HG02943 (cell line): ENCODE data around the gene SAMD9L.

Experiments
- ATAC-seq: cut with Tn5 transposase; IDR thresholded peaks from one replicate; pipeline ENCODE4 v1.9.1; 2021; ENCODE audit warnings: mild to moderate bottlenecking, low read depth, moderate library complexity; ENCODE audit not compliant: unreplicated experiment

The SAMD9L gene

DNA sequence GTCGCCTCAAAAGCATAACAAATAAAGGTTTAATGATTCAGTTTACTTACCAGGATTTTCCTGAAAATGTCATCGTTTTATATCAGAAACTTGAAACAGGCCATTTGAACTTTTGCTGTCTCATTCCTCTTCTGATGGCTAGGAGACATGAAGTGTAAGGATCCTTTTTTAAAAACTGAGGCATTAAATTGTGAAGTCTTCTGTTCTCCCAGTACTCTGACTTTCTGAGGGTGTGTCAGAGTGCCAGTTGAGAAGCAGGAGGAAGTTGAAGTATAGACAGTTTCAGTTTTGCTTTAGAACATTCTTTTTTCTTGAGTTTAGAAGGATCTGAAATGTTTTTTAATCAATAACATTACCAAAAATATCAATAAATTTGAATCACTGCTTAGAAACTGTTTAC is at the start of gene SAMD9L:
TSS of gene SAMD9L (minus strand) at position 242 of the 400 bp plus-strand sequence. CDS start 12,414 bp downstream, outside the sequence.
- ATAC-seq = peak; percentile 62

- ATAC-seq = no peak
Measured at GRCh38 chr7:93196336-93196735, 48.2 kb upstream of the SAMD9L start.

DNA sequence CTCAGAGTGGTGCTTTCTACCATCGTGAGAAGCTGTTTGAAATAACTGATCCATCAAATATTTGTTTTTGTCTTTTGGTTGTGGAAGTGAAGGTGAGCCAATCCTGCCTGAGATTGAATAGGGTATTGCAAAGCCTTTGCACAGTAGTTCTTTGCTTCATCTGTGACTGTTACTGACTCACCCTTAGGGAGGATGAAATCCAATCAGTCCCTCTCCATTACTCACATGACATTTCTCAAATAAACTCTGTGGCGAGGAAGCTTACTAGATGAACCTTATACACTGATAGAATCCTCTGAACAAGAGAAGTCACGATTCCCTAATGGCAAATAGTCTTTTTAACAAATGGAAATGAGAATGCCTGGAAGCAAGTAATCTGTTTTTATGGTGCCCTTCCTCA is 46.2 kb upstream of the SAMD9L start:
- ATAC-seq = no peak

DNA sequence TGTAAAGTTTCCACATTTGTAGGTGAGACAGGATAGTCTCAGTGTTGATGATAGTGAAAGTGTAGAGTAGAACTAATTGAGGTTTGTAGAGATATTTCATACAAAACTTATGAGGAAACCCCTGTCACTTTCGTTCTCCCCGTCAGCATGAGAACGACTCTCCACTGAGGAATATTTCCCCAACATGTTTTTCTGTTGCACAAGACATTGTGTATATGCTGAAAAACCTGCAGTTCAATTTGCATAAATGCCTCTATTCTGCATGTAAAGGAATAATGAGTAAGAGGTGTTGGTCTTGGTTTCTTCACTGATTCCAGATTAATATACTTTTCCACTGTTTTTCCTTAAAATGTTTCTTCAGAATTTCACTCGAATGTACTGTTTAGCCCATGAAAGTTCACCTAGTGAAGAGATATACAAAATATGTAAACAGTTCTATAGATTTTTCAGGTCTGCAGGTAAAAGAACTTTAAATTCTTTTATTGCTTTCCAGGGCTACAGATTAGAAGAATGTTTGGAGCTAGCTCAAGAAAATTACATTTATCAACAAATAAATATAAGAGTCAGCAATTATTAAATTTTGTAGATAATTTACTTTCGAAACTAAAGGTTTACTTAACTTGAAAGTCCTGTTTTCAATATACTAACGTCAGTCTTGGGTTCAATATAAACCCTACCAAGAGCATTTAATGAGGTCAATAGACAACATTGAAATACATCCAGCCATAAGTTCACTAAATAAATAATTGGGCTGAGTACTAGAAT is 40.9 kb upstream of the SAMD9L start:
- ATAC-seq = no peak

DNA sequence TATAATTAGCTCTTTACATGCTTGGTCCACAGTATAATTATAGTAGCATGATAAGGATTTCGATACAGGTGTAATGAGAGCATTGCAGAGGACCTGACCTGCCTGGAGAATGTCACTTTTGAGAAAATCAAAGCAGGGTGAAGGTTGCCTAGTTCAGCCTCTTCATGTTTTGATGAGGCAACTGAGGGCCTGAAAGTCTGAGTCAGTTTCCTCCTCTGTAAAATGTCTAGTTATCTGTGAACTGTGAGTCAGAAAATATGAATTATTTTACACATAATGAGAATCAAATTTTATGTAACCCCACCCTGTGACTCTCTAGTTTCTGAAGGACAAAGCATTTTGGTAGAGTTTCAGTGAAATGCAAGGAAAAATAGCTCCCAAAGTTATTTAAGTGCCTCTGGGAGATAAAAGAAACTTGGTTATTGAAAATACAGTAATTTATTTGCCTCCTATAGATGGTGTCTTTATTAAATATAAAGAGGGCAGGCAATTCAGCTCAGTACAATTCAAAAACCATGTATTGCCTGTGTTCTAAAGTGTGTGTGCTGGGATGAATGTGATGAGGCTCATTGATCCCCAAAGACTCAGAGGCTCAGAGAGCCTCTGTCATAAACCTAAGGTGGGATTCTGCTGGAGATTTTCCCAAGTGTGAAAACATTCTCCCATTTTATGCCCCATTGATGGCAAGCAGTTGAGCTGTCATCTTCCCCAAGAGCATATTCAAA is 37.3 kb upstream of the SAMD9L start:
- ATAC-seq = no peak

DNA sequence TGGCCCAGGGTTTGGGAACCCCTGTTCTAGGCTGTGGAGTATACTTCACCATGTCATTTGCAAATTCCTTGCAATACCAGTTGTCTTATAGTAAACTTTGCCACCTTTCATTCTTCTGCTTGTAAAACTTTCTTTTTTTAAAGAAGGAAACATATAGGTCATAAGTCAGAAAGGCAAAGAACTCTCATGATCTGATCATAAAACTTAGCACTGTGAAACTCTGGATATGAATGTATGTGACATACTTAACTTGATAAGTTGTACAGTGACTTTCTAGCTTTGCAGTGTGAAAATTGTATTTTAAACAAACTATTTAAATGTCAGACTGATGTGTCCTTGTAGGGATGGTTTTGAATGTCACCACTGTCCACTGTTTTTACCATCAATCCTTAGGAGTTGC is 31.0 kb upstream of the SAMD9L start:
- ATAC-seq = no peak

DNA sequence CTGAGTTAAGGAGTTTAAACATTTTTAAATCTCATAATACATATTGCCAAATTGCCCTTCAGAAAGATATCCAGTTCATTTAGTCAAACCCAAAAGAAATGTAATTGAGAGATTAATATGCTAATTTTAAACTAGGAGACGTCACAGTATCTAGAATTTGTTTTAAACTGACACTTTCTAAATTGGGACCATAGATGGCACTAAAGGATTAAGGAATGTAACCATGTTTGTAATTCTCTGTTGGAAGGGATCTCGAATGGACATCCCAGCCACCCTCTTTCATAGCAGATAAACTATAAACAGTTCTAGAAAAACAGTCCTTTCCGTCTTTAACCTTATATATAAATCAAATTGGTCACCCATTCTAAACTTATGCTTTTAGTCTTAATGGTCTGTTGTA is 30.0 kb upstream of the SAMD9L start:
- ATAC-seq = no peak

GRCh38 chr7:93176992-93177580 is 28.9 kb upstream of the SAMD9L start:
- ATAC-seq = no peak

DNA sequence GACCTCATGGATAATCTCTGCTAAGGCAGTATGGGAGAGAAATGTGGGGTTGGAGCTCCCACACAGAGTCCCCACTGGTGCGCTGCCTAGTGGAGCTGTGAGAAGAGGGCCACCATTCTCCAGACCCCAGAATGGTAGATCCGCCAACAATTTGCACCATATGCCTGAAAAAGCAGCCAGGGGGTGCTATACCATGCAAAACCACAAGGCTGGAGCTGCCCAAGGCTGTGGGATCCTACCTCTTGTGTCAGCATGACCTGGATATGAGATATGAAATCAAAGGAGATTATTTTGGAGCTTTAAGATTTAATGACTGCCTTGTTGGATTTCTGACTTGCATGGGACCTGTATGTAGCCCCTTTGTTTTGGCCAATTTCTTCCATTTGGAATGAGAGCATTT is 27.0 kb upstream of the SAMD9L start:
- ATAC-seq = no peak

DNA sequence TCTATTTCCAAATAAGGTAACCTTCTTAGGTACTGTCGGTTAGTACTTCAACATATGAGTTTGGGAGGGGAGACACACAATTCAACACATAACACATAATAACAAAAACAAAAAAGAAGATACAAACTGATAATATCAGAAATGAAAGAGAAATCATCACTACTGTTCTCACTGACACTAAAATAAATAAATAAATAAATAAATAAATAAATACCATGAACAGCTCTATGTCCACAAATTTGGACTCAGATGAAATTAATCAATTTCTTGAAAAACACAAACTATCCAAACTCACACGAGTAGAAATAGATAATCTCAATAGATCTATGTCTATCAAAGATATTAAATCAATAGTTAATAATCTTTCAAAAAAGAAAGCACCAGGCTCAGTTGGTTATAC is 24.5 kb upstream of the SAMD9L start:
- ATAC-seq = no peak

DNA sequence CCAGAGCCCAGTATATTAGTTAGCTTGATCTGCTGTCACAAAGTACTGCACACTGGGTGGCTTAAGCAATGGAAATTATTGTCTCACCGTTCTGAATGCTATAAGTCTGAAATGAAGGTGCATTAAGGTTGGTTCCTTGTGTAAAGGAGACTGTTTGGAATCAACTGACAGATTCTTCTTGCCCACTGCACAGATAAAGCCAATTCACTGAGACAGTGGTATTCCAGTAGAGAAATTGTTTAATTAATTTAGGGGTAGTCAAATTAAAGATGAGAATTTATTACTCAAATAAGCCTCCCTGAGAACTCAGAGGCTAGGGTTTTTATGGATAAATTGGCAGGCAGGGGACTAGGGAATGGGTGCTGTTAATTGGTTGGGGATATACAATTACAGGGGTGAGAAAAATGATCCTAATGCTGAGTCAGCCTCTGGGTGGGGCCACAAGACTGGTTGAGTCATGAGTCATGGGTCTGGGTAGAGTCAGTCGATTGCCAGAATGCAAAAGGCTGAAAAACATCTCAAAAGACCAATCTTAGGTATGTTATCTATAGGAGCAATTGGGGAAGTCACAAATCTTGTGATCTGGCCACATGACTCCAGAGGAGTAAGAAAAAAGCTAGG is 23.5 kb upstream of the SAMD9L start:
- ATAC-seq = no peak

DNA sequence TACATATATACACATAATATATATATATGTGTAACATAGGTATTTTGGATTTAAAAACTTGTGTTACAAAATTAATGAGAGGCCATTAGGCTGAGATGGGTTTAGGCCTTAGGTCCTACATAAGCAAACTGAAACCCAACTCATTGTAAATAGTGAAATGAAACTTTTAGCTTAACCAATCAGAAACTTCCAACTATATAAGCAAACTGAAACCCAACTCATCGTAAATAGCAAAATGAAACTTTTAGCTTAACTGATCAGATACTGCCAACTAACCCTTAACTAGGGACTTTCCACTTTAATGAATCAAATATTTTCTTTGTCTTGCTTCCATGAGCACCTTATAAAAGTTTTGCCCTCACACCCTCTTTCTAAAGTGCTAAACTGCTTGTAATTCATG is 17.3 kb upstream of the SAMD9L start:
- ATAC-seq = peak; percentile 93

GRCh38 chr7:93164766-93165165 is 16.6 kb upstream of the SAMD9L start:
- no peak for ATAC-seq

DNA sequence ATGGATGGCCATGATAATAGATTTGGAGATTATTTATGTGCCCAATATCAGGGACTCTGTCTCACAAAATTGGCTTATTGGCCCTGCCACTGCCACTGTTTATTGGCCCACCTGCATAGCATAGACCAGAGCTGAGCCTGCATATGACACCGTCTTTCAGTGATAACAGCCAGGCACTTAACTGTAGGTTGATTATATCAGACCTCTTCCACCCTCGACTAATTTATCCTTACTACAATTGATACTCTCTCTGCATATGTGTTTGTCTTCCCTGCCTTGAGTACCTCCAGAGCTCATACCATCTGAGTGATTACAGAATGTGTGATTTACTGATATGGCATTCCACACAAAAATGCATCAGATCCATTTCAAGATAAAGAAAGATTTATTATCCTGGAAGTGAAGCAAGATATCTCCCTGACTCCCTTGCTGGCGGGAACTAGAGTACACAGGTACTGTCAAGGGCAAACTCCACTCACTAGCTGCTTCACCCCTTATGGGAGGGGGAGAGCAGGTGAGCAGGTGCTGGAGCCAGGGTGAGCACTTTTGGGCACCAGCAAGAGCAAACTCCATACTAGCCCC is 13.1 kb upstream of the SAMD9L start:
- no peak for ATAC-seq

DNA sequence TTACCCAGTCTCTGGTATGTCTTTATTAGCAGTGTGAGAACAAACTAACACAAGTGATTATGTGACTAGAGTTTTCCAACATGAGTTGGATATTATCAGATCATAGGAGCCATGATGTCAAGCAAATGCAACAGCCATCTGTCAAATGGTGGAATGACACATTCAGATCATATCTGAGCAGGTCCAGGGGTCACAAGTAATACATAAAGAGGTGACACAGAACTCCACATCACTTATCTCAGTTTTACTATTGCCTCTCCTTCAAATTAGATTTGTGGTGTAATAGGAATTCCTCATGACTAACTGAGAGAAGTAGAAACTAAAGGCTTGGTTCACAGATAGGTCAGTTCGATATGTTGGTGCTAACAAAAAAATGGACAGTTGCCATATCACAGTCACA is 12.2 kb upstream of the SAMD9L start:
- no peak for ATAC-seq

DNA sequence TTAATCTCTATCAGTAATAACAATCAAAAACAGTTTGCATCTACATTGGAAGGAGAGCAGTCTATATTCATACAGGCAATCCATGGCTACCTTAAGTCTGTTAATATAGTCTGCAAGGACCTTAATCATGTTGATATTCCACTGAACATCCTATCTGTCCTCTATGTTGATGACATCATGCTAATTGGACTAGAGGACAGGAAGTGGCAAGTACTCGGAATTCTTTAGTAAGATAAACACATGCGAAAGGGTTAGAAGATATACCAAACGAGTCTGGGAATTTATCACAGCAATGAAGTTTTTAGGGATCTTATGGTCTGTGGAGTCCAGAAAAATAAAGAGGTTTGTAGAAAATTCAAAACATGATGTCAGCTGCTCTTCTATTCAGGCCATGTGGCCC is 11.3 kb upstream of the SAMD9L start:
- no peak for ATAC-seq

DNA sequence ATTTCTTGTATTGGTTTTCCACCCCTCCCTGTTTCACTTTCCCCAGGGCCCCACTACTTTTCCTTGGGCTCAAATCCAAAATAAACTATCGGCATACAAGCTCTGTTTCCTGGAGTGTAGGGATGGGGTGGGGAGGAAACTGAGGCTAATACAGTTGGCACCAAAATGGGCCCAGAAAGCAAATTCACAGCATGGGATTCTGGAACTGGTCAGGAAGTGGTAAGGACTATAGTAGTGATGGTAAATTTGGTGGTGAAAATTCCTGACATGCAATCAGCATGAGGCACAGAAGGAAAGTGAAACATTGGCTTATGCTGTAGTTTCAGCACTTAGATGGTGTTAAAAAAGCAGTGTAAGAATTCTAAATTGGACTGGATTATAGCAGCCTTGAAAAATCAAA is 8.7 kb upstream of the SAMD9L start:
- no peak for ATAC-seq

GRCh38 chr7:93150200-93150835 is 2.1 kb upstream of the SAMD9L start:
- no peak for ATAC-seq

- ATAC-seq = no peak
Measured at GRCh38 chr7:93148727-93149126, 542 bp upstream of the SAMD9L start.

- peak; percentile 76 for ATAC-seq
Measured at GRCh38 chr7:93147363-93147762, 822 bp downstream of the SAMD9L start.
